Mucosa of rectum (tissue), 2 donors: Measurements from ENCODE around the gene PTGES2.

ENCODE experiments used
- H3K27ac ChIP-seq, 2 donors: one replicate each; pipeline ENCODE4 v1.7.0; 2013; ENCODE audit warnings: inconsistent platforms in 2 of 2, low read depth in 2 of 2, low read length in 2 of 2
- H3K27me3 ChIP-seq, 2 donors: one replicate each; pipeline ENCODE4 v1.7.0; 2013; ENCODE audit warnings: low read length in 2 of 2; ENCODE audit not compliant: control insufficient read depth in 2 of 2, insufficient read depth in 2 of 2
- H3K36me3 ChIP-seq, 2 donors: one replicate each; pipeline ENCODE4 v1.7.0; 2013; ENCODE audit warnings: low read length in 2 of 2; ENCODE audit not compliant: control insufficient read depth in 2 of 2, insufficient read depth in 2 of 2
- H3K4me1 ChIP-seq, 2 donors: one replicate each; pipeline ENCODE4 v1.7.0; 2013; ENCODE audit warnings: low read length in 2 of 2, mild to moderate bottlenecking in 1 of 2; ENCODE audit not compliant: control insufficient read depth in 2 of 2, insufficient read depth in 2 of 2
- H3K4me3 ChIP-seq, 2 donors: one replicate each; pipeline ENCODE4 v1.7.0; 2013; ENCODE audit warnings: low read length in 2 of 2
- H3K9ac ChIP-seq, 2 donors: one replicate each; pipeline ENCODE4 v1.7.0; 2013; ENCODE audit warnings: low read length in 2 of 2, low read depth in 1 of 2, mild to moderate bottlenecking in 1 of 2
- H3K9me3 ChIP-seq, 2 donors: one replicate each; pipeline ENCODE4 v1.7.0; 2013; ENCODE audit warnings: low read length in 2 of 2; ENCODE audit not compliant: control insufficient read depth in 2 of 2
- donor health status: healthy.
- donor health status: Normal muscosa, but diverticular disease.

The PTGES2 gene

DNA sequence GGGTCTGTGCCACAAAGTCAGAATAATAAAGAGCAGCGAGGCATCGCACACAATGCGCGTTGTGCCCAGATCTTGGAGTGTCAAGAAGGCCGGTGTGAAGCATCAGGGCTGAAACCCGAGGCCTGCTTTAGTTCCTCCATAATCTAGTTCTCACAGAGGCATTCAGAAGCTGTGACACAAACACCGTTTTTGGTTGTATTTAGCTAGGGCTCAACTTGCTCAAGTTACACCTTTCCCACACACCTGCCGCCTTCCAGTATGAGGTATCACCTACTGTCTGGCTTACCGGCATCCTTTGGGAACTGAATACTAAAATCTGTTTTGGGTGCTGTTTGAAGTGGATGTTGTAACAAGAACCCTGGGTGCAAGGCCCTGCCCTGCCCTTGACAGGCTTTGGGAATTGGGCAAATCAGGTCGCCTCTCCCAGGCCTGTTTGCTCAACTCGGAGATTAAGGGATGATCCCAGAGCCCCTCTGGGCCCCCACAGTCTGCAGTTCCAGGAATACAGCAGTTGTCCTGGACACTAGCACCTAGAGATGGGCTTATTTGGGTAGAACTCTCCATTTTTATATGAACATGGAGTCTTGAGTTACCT, 32.5 kb downstream of the PTGES2 start:
- Histone ChIP-seq H3K9me3 (no peaks in the 10 kb centered on the region), H3K36me3 (no peaks in the 10 kb centered on the region), H3K4me3 (no peak overlapping the region), H3K4me1 (peaks cover 56 to 57% of the 10 kb centered on the region in 2 donors), H3K27me3 (no peaks in the 10 kb centered on the region), H3K27ac (peak overlapping the region; percentile 57 to 79), H3K9ac (peak overlapping the region in 1 of 2 donors; percentile 1)

GRCh38 chr9:128094166-128094949, 33.2 kb downstream of the PTGES2 start:
- Histone ChIP-seq H3K9me3 (no peaks in the 10 kb centered on the region), H3K27ac (peak overlapping the region; percentile 57 to 79), H3K4me3 (no peak overlapping the region), H3K27me3 (no peaks in the 10 kb centered on the region), H3K36me3 (no peaks in the 10 kb centered on the region), H3K4me1 (peaks cover 49 to 50% of the 10 kb centered on the region in 2 donors), H3K9ac (peak overlapping the region in 1 of 2 donors; percentile 1)

DNA sequence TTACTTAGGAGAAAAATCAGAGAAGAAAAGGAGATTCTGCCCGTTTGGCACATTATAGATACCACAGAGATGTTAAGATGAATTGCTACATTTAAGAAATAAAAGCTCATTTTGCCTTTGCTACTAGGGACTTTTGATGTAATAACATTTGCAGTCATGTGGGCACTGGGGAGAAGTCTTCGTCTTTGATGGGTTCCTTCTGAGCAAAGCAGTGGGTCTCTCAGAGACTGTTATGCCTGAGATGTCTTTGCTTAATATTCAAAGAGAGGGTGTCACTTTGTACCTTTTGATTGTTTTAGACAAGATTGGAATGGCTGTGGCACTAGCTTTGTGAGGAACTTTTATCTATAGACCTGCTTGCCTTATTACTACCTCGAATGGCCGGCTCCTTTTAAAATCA, 34.5 kb downstream of the PTGES2 start:
- Histone ChIP-seq H3K4me3 (no peak overlapping the region), H3K27me3 (no peaks in the 10 kb centered on the region), H3K27ac (peak overlapping the region; percentile 57 to 79), H3K36me3 (no peaks in the 10 kb centered on the region), H3K9ac (no peak overlapping the region), H3K4me1 (peaks cover 36 to 43% of the 10 kb centered on the region in 2 donors), H3K9me3 (no peaks in the 10 kb centered on the region)

GRCh38 chr9:128092199-128092977, 35.1 kb downstream of the PTGES2 start:
- Histone ChIP-seq H3K9me3 (no peaks in the 10 kb centered on the region), H3K4me1 (peaks cover 30 to 37% of the 10 kb centered on the region in 2 donors), H3K36me3 (no peaks in the 10 kb centered on the region), H3K27ac (peak overlapping the region in 1 of 2 donors; percentile 57), H3K9ac (no peak overlapping the region), H3K27me3 (no peaks in the 10 kb centered on the region), H3K4me3 (no peak overlapping the region)

- Histone ChIP-seq H3K36me3 (no peaks in the 10 kb centered on the region), H3K9ac (no peak overlapping the region), H3K27ac (no peak overlapping the region), H3K4me3 (no peak overlapping the region), H3K9me3 (no peaks in the 10 kb centered on the region), H3K4me1 (peaks cover 27 to 37% of the 10 kb centered on the region in 2 donors), H3K27me3 (no peaks in the 10 kb centered on the region)
Observed at GRCh38 chr9:128091571-128091970, 36.0 kb downstream of the PTGES2 start.

DNA sequence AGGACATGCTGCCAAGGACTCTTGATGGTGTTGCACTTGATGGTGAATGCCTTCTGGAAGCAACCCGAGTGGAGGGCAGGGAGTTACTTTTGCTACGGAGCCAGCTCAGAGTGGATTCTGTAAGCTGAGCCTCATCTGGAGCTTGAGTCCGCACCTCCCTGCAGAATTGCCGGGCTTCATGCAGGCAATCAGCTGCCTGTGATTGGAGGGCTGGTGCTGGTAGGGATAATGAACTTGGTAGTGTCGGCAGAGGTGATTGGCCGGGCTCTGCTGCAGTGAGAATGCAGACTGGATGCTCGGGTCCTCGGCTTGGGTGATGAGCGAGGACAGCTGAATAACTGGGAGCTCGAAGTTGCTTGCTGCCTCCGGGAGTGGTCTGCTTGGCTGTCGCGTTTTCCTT, 36.4 kb downstream of the PTGES2 start:
- no peaks in the 10 kb centered on the region for H3K27me3 ChIP-seq
- no peak overlapping the region for H3K4me3 ChIP-seq
- H3K27ac ChIP-seq: no peak overlapping the region
- no peak overlapping the region for H3K9ac ChIP-seq
- no peaks in the 10 kb centered on the region for H3K36me3 ChIP-seq
- H3K9me3 ChIP-seq: no peaks in the 10 kb centered on the region
- peaks cover 27 to 38% of the 10 kb centered on the region in 2 donors for H3K4me1 ChIP-seq

DNA sequence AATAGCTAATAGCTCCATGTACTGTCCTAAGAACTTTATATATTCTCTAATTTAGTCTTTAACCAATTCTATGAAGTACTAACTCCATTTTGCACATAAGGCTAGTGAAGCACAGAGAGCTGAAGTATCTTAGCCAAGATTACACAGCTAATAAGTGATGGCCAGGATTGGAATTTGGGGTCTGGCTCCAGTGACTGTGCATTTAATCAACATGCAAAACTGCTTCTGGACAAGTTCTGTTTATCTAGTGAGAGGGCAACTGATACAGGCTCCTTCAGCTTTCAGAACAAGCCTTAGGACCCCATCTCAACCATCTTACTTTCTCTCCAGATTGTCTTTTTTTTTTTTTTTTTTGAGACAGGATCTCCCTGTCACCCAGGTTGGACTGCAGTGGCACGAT, 38.2 kb downstream of the PTGES2 start:
- Histone ChIP-seq H3K9me3 (no peaks in the 10 kb centered on the region), H3K27me3 (no peaks in the 10 kb centered on the region), H3K36me3 (peaks cover 0 to 4% of the 10 kb centered on the region in 2 donors), H3K4me3 (no peak overlapping the region), H3K4me1 (peaks cover 18 to 35% of the 10 kb centered on the region in 2 donors), H3K27ac (no peak overlapping the region), H3K9ac (no peak overlapping the region)

DNA sequence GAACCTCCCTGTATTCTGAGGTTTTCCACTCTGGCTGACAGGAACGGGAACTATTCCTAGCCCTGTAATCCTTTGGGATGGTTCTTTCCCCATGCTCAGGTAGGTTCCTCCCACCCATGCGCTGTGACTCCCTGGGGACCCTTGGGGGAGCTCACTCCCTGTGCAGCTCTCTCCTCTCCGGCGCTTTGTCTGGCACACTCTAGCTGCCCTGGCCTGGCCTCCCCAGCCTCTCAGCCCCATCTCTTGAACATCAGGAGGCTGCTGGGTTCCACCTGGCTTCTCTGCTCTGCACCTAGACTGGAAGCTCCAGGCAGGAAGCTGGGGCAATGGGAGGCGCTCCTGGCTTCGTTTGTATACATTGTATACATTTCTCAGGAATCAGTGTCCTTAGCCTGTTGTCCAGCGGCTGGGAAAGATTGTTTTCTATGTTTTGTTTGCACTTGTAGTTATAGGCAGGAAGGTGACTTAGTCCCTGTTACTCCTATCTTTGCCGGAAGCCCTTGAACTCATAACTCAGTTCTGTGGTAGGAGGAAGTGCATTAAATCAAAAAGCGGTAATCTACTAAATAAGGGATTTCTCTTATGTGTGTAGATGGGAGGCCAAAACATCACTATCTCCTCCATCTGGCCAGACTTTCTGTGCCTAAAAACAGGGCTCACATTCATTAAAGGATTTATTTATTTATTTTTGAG, 39.1 kb downstream of the PTGES2 start:
- Histone ChIP-seq H3K9ac (peak overlapping the region in 1 of 2 donors; percentile 34), H3K4me3 (no peak overlapping the region), H3K27ac (peak overlapping the region in 1 of 2 donors; percentile 32), H3K9me3 (no peaks in the 10 kb centered on the region), H3K27me3 (no peaks in the 10 kb centered on the region), H3K36me3 (peaks cover 0 to 4% of the 10 kb centered on the region in 2 donors), H3K4me1 (peaks cover 16 to 28% of the 10 kb centered on the region in 2 donors)

DNA sequence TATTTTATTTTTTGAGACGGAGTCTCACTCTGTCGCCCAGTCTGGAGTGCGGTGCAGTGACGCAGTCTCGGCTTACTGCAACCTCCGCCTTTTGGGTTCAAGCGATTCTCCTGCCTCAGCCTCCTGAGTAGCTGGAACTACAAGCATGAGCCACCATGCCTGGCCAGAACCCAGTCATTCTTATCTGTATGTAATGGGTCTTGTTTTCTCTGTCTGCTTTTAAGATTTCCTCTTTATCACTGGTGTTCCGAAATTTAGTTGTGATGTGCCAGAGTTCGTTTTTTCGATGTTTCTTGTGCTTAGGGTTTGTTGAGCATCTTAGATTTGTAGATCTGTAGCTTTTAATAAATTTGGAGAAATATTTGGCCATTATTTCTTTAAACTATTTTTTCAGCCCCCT, 40.3 kb downstream of the PTGES2 start:
- H3K27me3 ChIP-seq: no peaks in the 10 kb centered on the region
- peaks cover 0 to 4% of the 10 kb centered on the region in 2 donors for H3K36me3 ChIP-seq
- H3K9me3 ChIP-seq: no peaks in the 10 kb centered on the region
- no peak overlapping the region for H3K27ac ChIP-seq
- H3K9ac ChIP-seq: no peak overlapping the region
- H3K4me1 ChIP-seq: peaks cover 6 to 21% of the 10 kb centered on the region in 2 donors
- H3K4me3 ChIP-seq: no peak overlapping the region
